ENCODE results near the gene GSK3B.

The GSK3B gene

DNA sequence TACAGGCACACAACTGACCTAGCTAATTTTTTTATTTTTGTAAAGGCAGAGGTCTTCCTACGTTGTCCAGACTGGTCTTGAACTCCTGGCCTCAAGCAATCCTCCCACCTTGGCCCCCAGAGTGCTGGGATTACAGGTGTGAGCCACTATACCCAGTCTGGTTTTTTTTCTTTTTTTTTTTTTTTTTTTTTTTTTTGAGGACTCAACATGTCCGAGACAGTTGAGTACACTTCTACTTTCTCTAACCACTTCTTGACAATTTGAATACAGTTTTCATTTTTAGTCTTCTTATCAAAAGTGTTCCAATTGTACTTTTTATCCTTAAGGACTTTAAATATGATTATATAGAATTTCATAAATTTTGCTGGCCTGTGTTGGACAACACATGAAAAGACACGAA is 7.4 kb upstream of the GSK3B start:
- Histone ChIP-seq H3K36me3 (ENCODE audit: control insufficient read depth, insufficient read depth, low read length) (no peaks in the 10 kb centered on the region), H3K27ac (no peak overlapping the region), H2AFZ (no peak overlapping the region), H3K4me2 (ENCODE audit: low read length) (no peak overlapping the region), H3K4me3 (ENCODE audit: low read depth, low read length) (no peak overlapping the region), H3K4me1 (no peaks in the 10 kb centered on the region), H3K9me3 (ENCODE audit: control insufficient read depth, low read length) (no peaks in the 10 kb centered on the region), H3K9ac (no peak overlapping the region), H3K27me3 (ENCODE audit: control insufficient read depth, insufficient read depth, low read length) (no peaks in the 10 kb centered on the region), H3K79me2 (no peaks in the 10 kb centered on the region)
- TF ChIP-seq, protein P1, sequence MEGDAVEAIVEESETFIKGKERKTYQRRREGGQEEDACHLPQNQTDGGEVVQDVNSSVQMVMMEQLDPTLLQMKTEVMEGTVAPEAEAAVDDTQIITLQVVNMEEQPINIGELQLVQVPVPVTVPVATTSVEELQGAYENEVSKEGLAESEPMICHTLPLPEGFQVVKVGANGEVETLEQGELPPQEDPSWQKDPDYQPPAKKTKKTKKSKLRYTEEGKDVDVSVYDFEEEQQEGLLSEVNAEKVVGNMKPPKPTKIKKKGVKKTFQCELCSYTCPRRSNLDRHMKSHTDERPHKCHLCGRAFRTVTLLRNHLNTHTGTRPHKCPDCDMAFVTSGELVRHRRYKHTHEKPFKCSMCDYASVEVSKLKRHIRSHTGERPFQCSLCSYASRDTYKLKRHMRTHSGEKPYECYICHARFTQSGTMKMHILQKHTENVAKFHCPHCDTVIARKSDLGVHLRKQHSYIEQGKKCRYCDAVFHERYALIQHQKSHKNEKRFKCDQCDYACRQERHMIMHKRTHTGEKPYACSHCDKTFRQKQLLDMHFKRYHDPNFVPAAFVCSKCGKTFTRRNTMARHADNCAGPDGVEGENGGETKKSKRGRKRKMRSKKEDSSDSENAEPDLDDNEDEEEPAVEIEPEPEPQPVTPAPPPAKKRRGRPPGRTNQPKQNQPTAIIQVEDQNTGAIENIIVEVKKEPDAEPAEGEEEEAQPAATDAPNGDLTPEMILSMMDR (IDR thresholded peaks at IDR 0.05): no peak

DNA sequence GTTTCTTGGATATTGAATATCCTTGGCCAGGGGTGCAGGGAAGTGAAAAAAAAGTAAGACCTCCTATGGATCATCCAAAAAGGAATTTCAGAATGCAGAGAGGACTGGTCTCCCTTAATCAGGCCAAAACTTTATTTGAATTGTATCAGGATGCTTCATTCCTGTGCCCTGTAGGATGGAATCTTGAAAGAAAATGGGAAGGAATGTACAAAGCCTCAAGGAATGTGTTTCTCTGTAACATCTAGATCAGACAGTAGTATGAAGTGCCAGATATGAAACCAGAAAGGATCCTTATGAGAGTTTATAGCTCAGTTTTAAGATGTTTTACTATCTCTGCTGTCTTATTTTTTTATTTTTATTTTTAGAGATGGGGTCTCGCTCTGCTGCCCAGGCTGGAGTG is 6.5 kb upstream of the GSK3B start:
- TF ChIP-seq, protein P1 (IDR thresholded peaks at IDR 0.05): no peak

DNA sequence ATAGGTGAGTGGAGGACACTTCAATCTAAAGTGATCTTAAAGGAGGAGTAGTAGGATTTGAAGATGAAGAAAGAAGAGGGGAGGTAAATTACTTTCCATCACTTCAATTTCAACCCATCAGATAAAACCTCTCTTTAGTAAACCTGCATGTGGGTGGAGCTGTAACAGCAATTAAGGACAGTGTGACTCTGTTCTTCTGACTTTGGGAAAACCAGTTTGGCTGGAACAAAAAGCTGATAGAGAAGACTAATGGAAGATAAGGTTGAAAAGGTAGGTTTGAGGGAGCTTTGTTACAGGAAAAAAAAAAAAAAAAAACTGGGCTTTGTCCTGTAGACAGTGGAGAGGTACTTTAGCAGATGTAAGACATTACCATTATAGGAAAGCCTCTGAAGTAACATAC is 4.5 kb upstream of the GSK3B start:
- no peak overlapping the region for H3K27ac ChIP-seq
- H3K36me3 ChIP-seq (ENCODE audit: control insufficient read depth, insufficient read depth, low read length): no peaks in the 10 kb centered on the region
- H3K4me2 ChIP-seq (ENCODE audit: low read length): no peak overlapping the region
- no peaks in the 10 kb centered on the region for H3K4me1 ChIP-seq
- no peak overlapping the region for H3K9ac ChIP-seq
- no peak overlapping the region for H2AFZ ChIP-seq
- no peaks in the 10 kb centered on the region for H3K27me3 ChIP-seq (ENCODE audit: control insufficient read depth, insufficient read depth, low read length)
- H3K4me3 ChIP-seq (ENCODE audit: low read depth, low read length): no peak overlapping the region
- TF ChIP-seq, protein P1 (IDR thresholded peaks at IDR 0.05): no peak
- H3K79me2 ChIP-seq: no peaks in the 10 kb centered on the region
- no peaks in the 10 kb centered on the region for H3K9me3 ChIP-seq (ENCODE audit: control insufficient read depth, low read length)

More for the DNA sequence above, 6.5 kb upstream of the GSK3B start:
- Histone ChIP-seq H2AFZ (no peak overlapping the region), H3K36me3 (ENCODE audit: control insufficient read depth, insufficient read depth, low read length) (no peaks in the 10 kb centered on the region), H3K9ac (no peak overlapping the region), H3K27me3 (ENCODE audit: control insufficient read depth, insufficient read depth, low read length) (no peaks in the 10 kb centered on the region), H3K9me3 (ENCODE audit: control insufficient read depth, low read length) (no peaks in the 10 kb centered on the region), H3K27ac (no peak overlapping the region), H3K4me3 (ENCODE audit: low read depth, low read length) (no peak overlapping the region), H3K4me1 (no peaks in the 10 kb centered on the region), H3K4me2 (ENCODE audit: low read length) (no peak overlapping the region), H3K79me2 (no peaks in the 10 kb centered on the region)

DNA sequence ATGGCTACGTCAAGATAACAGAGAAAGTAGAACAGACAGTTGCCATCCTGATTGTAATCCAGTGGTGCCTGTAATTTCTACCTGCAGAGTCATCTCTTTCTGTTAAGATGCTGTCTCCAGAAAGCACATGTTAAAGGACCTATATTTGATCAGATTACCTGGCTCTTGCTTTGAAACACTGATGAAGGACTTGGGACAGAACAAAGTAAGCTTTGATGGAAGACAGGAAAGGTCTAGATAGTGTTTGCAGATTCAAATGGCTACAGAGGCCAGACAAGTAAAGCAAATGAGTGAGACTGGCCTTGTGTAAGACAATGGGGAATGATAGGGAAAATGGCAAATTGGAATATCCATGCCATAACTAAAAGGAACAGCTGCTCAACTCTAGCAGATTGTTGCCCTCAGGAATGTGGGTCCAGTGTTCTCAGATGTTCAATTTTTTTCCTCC is 1.8 kb upstream of the GSK3B start:
- Histone ChIP-seq H3K79me2 (peaks cover 15% of the 10 kb centered on the region), H3K9me3 (ENCODE audit: control insufficient read depth, low read length) (no peaks in the 10 kb centered on the region)

More for the DNA sequence above, 1.8 kb upstream of the GSK3B start:
- Histone ChIP-seq H3K9ac (peak overlapping the region; percentile 98), H3K4me2 (ENCODE audit: low read length) (peak overlapping the region; percentile 90), H3K4me1 (no peaks in the 10 kb centered on the region), H3K27ac (peak overlapping the region; percentile 98), H2AFZ (peak overlapping the region; percentile 98), H3K27me3 (ENCODE audit: control insufficient read depth, insufficient read depth, low read length) (no peaks in the 10 kb centered on the region), H3K36me3 (ENCODE audit: control insufficient read depth, insufficient read depth, low read length) (no peaks in the 10 kb centered on the region), H3K4me3 (ENCODE audit: low read depth, low read length) (peak overlapping the region; percentile 94)
- TF ChIP-seq, protein P1 (IDR thresholded peaks at IDR 0.05): no peak
